PC-9 (cell line): ENCODE data around the gene PRXL2B. TPM values are rescaled to one million over a fixed set of nuclear protein-coding genes. Genes with fewer than 3 reads are reported as not detected.

Source experiments
- BruUV-seq: library from RNA; stranded (reverse); fragments of 400-500 nt; replicated peaks from 2 replicates; lab custom pipeline; 2021; lab: Mats Ljungman, UMichigan
- CTCF ChIA-PET: fragments of 300-600 bp; sonication (Branson Sonifier 250); formaldehyde crosslinking; loops from one replicate; lab custom pipeline; 2022; ENCODE audit warnings: antibody characterized with exemption; lab: Charles Lee
- POLR2A ChIA-PET: fragments of 300-600 bp; sonication (Branson Sonifier 250); formaldehyde crosslinking; loops from one replicate; lab custom pipeline; 2022; ENCODE audit warnings: antibody characterized with exemption; ENCODE audit not compliant: unreplicated experiment; lab: Charles Lee
- DNase-seq, 2 experiments: peaks; one replicate each; pipeline versions ENCODE4 v3.0.0 to v3.0.0-alpha.2; 2015 to 2022; ENCODE audit warnings: mixed read lengths in 1 of 2
- H2AFZ ChIP-seq: fragments of 200-600 bp; sonication (generic); 2 replicates; pipeline ENCODE4 v1.8.1; 2017; ENCODE audit warnings: antibody characterized with exemption
- H3F3A ChIP-seq: fragments of 200-600 bp; sonication (generic); 2 replicates; pipeline ENCODE4 v1.8.1; 2017; ENCODE audit warnings: antibody characterized with exemption, mild to moderate bottlenecking, low read depth; ENCODE audit not compliant: insufficient read depth
- H3K27ac ChIP-seq: fragments of 200-600 bp; sonication (generic); 2 replicates; pipeline ENCODE4 v1.6.1; 2016; ENCODE audit warnings: mixed run types
- H3K27me3 ChIP-seq: fragments of 200-600 bp; sonication (generic); 2 replicates; pipeline ENCODE4 v1.6.1; 2016; ENCODE audit warnings: low read depth, mixed run types; ENCODE audit not compliant: insufficient read depth
- H3K36me3 ChIP-seq: fragments of 200-600 bp; sonication (generic); 2 replicates; pipeline ENCODE4 v1.6.1; 2016; ENCODE audit warnings: low read depth, mixed run types
- H3K4me1 ChIP-seq: fragments of 200-600 bp; sonication (generic); replicated peaks from 2 replicates; pipeline ENCODE4 v1.6.1; 2016; ENCODE audit warnings: mixed run types; ENCODE audit not compliant: insufficient read depth
- H3K4me2 ChIP-seq: fragments of 200-600 bp; sonication (generic); 2 replicates; pipeline ENCODE4 v1.6.1; 2017; ENCODE audit warnings: mixed run types
- H3K4me3 ChIP-seq: fragments of 200-600 bp; sonication (generic); 2 replicates; pipeline ENCODE4 v1.6.1; 2016; ENCODE audit warnings: mixed run types
- H3K79me2 ChIP-seq: fragments of 200-600 bp; sonication (generic); 2 replicates; pipeline ENCODE4 v1.6.1; 2017; ENCODE audit warnings: low read depth, mixed run types
- H3K9me2 ChIP-seq: fragments of 200-600 bp; sonication (generic); 2 replicates; pipeline ENCODE4 v1.8.1; 2017; ENCODE audit warnings: mild to moderate bottlenecking; ENCODE audit not compliant: insufficient read depth
- H3K9me3 ChIP-seq: fragments of 200-600 bp; sonication (generic); 2 replicates; pipeline ENCODE4 v1.8.1; 2016; ENCODE audit warnings: low read depth; ENCODE audit not compliant: insufficient read depth
- H4K20me1 ChIP-seq: fragments of 200-600 bp; sonication (generic); 2 replicates; pipeline ENCODE4 v1.8.1; 2017; ENCODE audit not compliant: insufficient read depth
- EZH2 ChIP-seq: fragments of 200-600 bp; sonication (generic); IDR thresholded peaks from 2 replicates; pipeline ENCODE4 v1.8.0; 2017; ENCODE audit warnings: antibody characterized with exemption, low read depth
- intact Hi-C: fragments of 100-400 bp; cut with micrococcal nuclease; formaldehyde crosslinking; loops from one replicate; pipeline ENCODE4 v1.10.0; 2022; ENCODE audit not compliant: unreplicated experiment
- total RNA-seq: library from RNA; stranded (reverse); gene quantifications from 2 replicates; pipeline ENCODE4 v1.2.3, GENCODE V29; 2021
- TF ChIP-seq, protein P1 (sequence below): fragments of 200-600 bp; sonication (generic); conservative IDR thresholded peaks from 2 replicates; pipeline ENCODE4 v1.6.1; 2017; ENCODE audit warnings: mixed run types, antibody characterized with exemption, mild to moderate bottlenecking, moderate library complexity

PRXL2B gene
- total RNA-seq, 1 experiment from 2014 or later = 26.1 TPM

DNA sequence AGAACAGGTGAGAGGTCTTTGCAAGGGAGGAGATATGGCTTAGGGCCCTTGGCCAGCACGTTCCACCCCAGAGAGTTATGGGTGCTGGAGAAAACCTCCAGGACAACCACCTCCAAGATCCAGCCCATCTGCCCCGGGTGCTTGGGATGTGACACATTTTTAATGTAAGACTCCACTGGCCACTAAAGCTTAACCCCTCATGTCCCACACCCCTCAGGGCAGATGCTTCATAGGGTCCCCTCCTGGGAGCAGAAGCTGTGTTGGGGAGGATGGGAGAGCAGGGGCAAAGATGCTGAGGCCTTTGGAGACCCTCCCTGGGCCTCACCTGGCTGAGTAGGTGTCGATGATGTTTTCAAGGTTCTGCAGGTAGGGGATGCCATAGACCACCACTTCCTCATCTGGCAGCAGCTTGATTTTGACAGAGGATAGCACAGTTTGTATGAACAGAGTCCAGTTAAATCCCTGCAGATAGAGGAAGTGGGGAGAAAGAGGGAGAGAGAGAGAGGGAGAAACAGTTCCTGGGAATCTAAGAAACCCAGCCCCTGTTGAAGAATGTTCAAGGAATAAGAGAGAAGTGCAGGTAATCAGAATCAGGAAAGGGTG lies 11.9 kb downstream of the PRXL2B start:
- no peak for DNase-seq
- no peak for TF ChIP-seq EZH2
- TF ChIP-seq, protein P1, sequence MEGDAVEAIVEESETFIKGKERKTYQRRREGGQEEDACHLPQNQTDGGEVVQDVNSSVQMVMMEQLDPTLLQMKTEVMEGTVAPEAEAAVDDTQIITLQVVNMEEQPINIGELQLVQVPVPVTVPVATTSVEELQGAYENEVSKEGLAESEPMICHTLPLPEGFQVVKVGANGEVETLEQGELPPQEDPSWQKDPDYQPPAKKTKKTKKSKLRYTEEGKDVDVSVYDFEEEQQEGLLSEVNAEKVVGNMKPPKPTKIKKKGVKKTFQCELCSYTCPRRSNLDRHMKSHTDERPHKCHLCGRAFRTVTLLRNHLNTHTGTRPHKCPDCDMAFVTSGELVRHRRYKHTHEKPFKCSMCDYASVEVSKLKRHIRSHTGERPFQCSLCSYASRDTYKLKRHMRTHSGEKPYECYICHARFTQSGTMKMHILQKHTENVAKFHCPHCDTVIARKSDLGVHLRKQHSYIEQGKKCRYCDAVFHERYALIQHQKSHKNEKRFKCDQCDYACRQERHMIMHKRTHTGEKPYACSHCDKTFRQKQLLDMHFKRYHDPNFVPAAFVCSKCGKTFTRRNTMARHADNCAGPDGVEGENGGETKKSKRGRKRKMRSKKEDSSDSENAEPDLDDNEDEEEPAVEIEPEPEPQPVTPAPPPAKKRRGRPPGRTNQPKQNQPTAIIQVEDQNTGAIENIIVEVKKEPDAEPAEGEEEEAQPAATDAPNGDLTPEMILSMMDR = no peak
- no peak overlapping the region for H3K4me2 ChIP-seq
- no peak overlapping the region for H3K4me3 ChIP-seq
- no peak overlapping the region for H3K27ac ChIP-seq
- BruUV-seq = no TSS peak
- no peak overlapping the region for H2AFZ ChIP-seq
- H3K4me1 ChIP-seq = no peaks in the 10 kb centered on the region
- intact Hi-C loops = no loop called here
- no peaks in the 10 kb centered on the region for H3F3A ChIP-seq
- ChIA-PET CTCF (no interaction called here), POLR2A (interaction anchor here (0.7 kb wide), 1 partner anchor 149 kb away, joined by 6 read pairs; no protein-coding TSS in a partner anchor)
- no peaks in the 10 kb centered on the region for H3K36me3 ChIP-seq
- no peaks in the 10 kb centered on the region for H3K9me3 ChIP-seq
- peaks cover 70% of the 10 kb centered on the region for H3K27me3 ChIP-seq
- no peaks in the 10 kb centered on the region for H4K20me1 ChIP-seq
- H3K9me2 ChIP-seq = no peaks in the 10 kb centered on the region
- H3K79me2 ChIP-seq = no peaks in the 10 kb centered on the region

DNA sequence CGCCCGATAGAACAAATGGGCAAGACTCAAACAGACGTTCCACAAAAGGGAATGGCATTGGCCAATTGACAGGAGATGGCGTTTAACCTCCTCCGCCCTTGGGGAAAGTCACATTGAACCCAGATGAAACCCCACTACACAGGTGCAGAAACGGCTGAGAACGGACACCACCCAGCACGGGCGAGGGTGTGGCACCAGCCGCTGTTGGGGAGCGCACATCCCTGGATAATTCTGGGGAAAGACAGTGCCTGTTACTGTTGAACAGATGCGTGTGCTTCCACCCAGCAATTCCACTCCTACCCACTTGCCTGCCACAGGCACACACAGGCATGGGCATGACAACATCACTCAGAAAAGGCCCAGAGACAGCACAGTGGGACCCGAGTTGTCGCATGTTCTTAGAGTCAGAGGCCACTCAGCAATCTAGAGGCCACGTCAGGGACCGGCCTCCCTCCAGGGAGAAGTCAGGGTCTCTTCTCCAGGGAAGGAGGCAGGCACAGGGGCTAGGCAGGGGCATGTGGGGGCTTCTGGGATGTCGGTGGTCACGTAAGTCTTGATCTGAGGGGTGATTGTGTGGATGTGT lies 15.2 kb downstream of the PRXL2B start:
- Histone ChIP-seq H3K4me1 (no peaks in the 10 kb centered on the region), H3K4me3 (no peak overlapping the region), H2AFZ (no peak overlapping the region), H3K9me3 (no peaks in the 10 kb centered on the region), H3K4me2 (no peak overlapping the region), H4K20me1 (no peaks in the 10 kb centered on the region), H3K27ac (no peak overlapping the region), H3K27me3 (peaks cover 96% of the 10 kb centered on the region), H3K9me2 (no peaks in the 10 kb centered on the region), H3F3A (no peaks in the 10 kb centered on the region), H3K79me2 (no peaks in the 10 kb centered on the region), H3K36me3 (no peaks in the 10 kb centered on the region)
- BruUV-seq = no TSS peak
- ChIA-PET POLR2A (no interaction called here), CTCF (no interaction called here)
- TF ChIP-seq, protein P1 = no peak
- no peak for TF ChIP-seq EZH2
- intact Hi-C loops = no loop called here
- no peak for DNase-seq

- no peaks in the 10 kb centered on the region for H3K9me2 ChIP-seq
- no peaks in the 10 kb centered on the region for H3K36me3 ChIP-seq
- H3K4me3 ChIP-seq = no peak overlapping the region
- CTCF ChIA-PET = interaction anchor here (0.6 kb wide), 1 partner anchor 9 kb away, joined by 3 read pairs; no protein-coding TSS in a partner anchor
- POLR2A ChIA-PET = no interaction called here
- H3K27me3 ChIP-seq = peaks cover 95% of the 10 kb centered on the region
- TF ChIP-seq, protein P1 = no peak
- no peak for TF ChIP-seq EZH2
- H3K79me2 ChIP-seq = no peaks in the 10 kb centered on the region
- no peaks in the 10 kb centered on the region for H3K9me3 ChIP-seq
- DNase-seq = no peak
- no peaks in the 10 kb centered on the region for H3K4me1 ChIP-seq
- BruUV-seq = no TSS peak
- H4K20me1 ChIP-seq = no peaks in the 10 kb centered on the region
- H2AFZ ChIP-seq = no peak overlapping the region
- H3K27ac ChIP-seq = no peak overlapping the region
- H3K4me2 ChIP-seq = no peak overlapping the region
- intact Hi-C loops = no loop called here
- no peaks in the 10 kb centered on the region for H3F3A ChIP-seq
These were observed 15.8 kb downstream of the PRXL2B start for GRCh38 chr1:2602311-2602835.
